GM18951 (cell line): ENCODE data around the gene CUBN.
"Not testable (repeated sequence)": the region's sequence is repeated elsewhere in the genome, so short reads cannot be mapped to it uniquely, and the experiment has no call there.

ENCODE experiments used
- POLR2A ChIP-seq: IDR thresholded peaks from 4 replicates; pipeline ENCODE4 v1.6.1; 2011; ENCODE audit warnings: mild to moderate bottlenecking; ENCODE audit not compliant: insufficient read length, insufficient read depth; ENCODE audit errors: extremely low read depth
- in situ Hi-C: fragments of 300-500 bp; cut with MboI; formaldehyde crosslinking; loops from one replicate; pipeline ENCODE4 v1.12.0; 2022; ENCODE audit warnings: low sequenced_read_pairs, mixed read lengths, inconsistent platforms; ENCODE audit not compliant: unreplicated experiment

The CUBN gene

DNA sequence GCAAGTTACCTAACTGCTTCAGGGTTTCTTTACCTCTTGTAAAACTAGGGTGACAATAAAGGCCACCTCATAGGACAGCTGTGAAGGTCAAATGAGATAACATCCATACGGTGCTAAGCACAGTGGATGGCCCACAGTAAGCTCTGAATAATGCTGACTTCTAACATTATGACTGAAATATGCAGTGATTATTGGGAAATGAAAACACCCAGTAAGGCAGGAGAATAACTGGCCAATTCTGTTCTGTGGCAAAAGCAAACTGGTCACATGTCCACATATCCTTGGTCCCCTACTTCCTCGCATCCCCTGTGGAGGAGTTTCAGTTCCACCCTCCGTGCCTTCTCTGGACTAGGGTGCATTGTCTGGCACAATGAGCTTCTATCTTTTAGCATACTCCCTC, 1.4 kb downstream of the CUBN start:
- no peak for TF ChIP-seq POLR2A
- in situ Hi-C loops = no loop called here

DNA sequence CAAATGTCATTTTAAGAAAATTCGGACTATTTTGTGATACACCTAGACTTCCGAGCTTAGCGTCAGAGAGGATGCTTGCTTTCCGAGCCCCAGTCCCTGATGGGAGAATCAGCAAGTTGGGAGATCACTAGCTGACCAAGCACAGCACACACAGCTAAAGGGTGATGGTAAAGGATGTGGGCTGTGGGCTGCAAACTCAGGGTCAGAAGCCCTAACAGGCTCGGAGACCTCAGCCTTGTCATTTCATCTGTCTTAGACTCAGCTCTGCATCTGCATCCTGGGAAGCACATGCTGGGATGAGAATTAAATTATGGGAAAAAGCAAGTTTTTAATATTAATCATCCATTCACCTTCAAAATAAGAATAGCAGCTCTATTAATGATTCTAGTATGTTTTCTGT, 3.3 kb downstream of the CUBN start:
- in situ Hi-C loops = no loop called here
- no peak for TF ChIP-seq POLR2A

DNA sequence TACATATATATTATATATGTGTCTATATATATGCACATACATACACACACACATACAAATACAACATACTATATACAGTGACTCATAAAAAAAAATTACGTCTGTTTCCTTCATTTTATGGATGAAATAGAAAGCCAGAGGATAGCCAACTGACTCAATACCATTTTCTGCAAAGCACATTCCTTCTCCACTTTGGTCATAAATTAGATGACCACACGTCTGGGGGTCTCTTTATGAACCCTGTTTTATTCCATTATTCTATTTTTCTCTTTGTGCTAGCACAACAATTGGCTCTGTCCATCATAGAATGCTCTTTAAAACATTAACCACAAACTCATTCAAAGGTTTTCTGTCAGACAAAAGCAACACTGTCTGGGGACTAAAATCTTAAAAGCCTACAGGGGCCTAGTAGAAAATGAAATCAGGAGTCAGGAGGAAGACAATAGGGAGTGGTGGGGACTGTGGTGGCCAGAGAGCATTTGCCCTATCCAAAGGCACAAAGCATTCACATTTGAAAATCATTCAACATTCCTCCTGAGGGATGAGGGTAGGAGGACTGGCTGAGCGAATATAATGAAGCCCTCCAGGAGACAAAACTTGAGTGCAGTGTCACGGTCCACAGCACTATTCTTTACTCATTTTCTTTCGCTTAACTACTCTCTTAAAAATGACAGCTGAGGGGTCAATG, 4.3 kb downstream of the CUBN start:
- in situ Hi-C loops = no loop called here
- TF ChIP-seq POLR2A = no peak

DNA sequence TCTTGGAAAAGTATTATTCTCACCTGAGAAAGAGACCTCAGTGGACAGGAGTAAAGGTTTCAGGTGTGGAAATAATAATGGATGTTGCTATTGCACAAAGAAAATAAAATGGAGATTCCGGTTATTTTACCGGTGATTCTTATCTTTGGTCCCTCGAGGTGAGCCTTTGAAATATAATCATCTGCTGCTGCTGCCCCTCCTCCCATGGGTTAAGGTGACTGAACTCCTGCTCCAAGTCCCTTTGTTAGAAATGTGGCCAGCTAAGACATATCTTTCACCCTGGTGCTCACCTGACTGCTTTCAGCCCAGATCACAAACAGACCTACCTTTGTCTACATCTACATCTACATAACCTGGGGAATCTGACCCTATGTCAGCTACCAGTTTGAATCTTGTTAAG, 5.7 kb downstream of the CUBN start:
- in situ Hi-C loops = no loop called here
- no peak for TF ChIP-seq POLR2A

DNA sequence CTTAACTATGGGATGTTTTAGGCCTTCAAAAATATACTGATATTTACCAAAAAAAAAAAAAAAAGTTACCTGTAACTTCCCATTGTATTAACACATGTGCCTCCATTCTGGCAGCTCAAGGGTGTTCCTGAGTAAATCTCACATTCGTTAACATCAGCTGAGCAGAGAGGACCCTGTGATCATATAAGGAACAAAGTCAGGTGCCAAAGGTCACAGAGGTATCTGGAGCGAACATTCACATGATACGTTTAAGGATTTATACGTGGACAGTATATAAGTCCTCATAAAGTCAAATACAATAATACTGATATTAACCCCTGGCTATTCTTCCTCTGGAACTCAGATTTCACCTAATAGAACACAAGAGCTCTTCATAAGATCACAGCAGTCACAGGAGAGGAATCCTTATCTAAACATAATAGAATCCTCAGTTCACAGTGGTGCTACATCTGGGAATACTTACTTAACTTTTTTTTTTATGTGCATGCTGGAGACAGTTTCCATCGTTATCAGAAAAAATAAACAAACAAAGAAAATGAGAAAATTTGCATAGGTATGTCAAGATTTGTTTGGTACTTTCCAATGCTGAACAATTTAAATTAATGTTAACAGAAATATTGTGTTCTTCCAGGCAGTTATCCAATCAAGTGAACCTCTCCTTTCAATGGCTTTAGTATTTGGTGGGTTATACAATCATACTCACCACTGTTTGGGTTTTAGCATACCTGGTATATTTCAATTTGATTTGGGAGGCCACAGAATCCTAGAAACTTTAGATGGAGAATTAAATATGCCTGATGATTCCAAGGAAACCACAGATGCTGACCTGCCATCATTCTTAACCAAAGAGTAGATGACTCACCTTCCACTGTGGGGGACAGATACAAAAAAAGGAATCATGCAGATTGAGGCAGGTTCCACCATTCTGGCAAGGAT, 6.6 kb downstream of the CUBN start:
- no peak for TF ChIP-seq POLR2A
- in situ Hi-C loops = no loop called here

DNA sequence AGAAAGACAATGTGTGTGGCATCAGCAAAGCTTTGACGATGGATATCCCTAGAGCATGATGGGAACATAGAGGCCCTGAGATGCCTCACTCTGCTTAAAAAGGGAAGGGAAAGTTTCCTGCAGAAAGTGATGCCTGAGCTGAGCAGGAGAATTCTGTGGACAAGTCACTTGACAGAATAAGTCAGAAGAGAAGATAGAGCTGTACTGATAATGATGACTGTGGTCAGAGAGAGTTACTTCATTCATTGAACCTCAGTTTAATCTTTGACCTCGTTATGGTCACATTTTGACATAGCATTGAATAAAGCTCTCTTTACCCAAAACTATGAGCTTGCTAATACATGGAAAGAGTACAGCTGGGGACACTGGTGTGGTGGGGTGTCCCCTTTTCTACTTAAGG, 7.6 kb downstream of the CUBN start:
- TF ChIP-seq POLR2A = no peak
- in situ Hi-C loops = no loop called here

DNA sequence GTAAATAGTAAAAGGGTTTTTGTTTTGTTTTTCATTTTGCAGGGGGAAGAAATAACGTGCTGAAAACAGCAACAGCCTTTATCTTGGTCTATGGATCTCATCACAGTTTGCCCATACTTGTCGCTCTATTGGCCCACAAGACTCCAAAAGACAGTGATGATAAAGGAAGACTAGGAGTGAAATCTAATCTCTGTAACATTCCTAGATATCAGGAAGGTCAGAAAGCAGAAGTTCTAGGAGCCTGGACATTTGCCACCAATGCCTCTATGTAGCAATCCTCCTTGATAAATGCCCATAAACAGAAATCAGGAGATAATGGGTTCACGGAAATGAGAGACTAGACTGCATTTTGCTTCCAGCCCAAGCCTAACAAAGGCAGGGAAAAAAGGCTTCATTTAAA, 8.9 kb downstream of the CUBN start:
- in situ Hi-C loops = no loop called here
- no peak for TF ChIP-seq POLR2A

DNA sequence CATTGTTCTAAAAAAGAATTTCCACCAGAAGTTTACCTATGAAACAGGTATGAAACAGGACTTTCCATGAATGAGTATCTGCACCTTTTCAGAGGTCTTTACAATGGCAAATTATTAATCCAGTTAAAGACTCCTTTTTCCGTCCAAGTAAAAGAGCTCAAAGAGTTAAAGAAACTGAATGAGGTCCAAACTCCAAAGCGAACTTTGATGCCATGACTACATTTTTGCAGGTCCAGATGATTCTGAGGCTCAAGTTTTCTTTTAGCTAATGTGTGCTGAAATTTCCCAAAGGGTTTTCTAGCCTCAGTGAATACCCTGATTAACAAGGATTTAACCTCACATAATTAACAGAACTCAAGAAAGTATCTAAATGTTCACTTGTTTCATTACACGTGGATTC, 9.8 kb downstream of the CUBN start:
- TF ChIP-seq POLR2A = no peak
- in situ Hi-C loops = no loop called here

DNA sequence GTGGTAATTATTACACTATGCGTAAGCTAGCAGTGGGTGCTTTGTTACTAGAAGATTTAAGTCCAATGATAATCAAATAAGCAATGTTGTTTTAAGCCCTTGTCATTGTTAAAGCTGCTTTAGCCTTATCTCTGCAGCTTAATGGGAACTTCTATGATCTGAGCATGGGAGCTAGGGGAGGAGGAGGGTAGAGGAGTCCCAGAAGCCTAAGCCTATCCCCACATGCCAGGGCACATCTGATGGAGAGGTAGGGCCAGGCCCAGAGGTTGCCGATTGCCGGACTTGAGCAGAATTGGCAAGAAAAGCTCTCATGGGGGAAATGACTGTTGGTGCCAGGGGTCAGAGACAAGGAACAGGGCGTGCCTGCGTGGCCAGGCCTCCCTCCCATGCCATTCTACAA, 13.4 kb downstream of the CUBN start:
- in situ Hi-C loops = no loop called here
- no peak for TF ChIP-seq POLR2A

DNA sequence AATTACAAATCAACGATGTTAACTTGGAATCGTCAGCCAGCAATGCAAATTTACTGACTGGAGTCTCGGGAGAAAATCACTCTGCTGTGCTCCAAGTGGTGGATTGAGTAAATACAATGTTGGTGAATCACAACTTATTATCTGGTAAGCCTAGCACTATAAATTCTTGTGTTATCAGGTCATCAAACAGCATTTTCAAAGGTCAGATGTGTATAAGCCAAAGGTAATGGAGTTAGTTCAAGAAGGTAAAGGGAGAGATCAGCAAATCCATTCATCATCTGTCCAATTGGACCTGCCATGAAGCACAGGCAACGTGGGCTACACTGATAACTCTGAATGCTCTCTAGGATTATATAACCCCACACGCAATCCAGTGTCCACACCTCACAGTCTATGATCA, 13.9 kb downstream of the CUBN start:
- no peak for TF ChIP-seq POLR2A
- in situ Hi-C loops = no loop called here

DNA sequence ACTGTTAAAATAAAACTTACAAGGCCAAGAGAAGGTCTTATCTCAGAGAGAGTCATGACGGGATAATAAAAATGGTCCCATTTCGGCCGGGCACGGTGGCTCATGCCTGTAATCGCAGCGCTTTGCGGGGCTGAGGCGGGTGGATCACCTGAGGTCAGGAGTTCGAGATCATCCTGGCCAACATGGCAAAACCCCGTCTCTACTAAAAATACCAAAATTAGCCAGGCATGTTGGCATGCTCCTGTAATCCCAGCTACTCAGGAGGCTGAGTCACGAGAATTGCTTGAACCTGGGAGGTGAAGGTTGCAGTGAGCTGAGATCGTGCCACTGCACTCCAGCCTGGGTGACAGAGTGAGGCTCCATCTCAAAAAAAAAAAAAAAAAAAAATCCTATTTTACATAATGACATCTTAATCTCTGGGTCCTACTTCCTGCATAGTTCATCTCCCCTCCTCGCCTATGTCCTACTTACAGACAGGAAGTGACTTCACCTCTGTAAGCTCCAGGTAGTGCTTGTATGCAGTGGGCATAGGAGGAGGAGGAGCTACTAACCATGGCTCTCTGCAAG, 14.7 kb downstream of the CUBN start:
- in situ Hi-C loops = not testable (repeated sequence)

DNA sequence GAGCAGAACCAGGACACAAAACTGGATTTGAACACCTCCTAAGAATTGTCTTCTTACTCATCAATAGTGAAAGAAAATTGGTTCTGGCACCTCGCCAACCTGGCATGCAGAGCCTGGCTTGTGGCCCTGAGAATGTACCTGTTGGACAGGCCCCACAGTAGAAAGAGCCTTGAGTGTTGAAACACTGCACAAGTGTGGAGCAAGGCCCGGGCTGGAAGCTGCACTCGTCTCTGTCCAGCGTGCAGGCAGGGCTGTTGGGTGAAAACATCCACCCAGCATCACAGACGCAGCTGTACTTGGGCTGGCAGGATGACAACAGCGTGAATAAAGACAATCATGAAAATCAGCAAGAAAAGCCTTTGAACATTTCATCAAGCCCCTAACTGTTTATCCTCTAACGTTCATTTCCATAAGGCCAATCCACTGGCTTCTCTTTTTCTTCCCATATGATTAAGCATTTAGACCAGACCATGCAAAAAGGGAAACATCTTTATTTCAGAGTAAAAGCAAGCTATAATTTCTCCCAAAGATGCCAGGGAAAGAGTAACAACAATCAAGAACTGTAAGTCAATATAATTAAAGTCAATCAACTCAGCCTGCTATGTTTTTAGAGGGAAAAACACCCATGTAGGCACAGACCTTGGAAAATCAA, 15.6 kb downstream of the CUBN start:
- in situ Hi-C loops = no loop called here
- TF ChIP-seq POLR2A = no peak

DNA sequence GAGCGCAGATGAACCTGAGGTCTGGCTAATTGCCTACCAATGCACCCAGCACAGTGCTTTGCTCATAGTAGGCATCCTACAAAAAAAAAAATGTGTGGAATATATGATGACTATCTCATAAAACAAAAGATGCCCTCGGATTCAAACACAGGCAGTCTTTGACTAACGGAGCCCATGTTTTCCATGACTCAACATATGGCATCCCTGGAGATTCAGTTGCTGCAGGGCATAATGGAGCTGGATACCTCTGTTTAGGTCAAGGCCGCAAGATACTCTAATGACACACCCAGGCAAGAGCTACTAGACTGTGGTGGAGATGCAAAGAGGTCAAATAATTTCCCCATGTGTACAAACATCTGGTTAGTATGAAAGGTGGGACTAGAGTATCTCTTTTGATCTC, 16.3 kb downstream of the CUBN start:
- in situ Hi-C loops = no loop called here
- TF ChIP-seq POLR2A = no peak
